WTC11 (cell line): ENCODE measurements around the gene TBL1X. TPM values are rescaled to one million over a fixed set of nuclear protein-coding genes. Genes with fewer than 3 reads are reported as not detected.

Source experiments
- ATAC-seq: fragments of 200-7000 bp; cut with Tn5 transposase; 2 replicates; pipeline ENCODE4 v1.10.0; 2021; ENCODE audit warnings: mild to moderate bottlenecking, moderate library complexity
- CTCF ChIA-PET: fragments of 300-600 bp; sonication (Branson Sonifier 250); formaldehyde crosslinking; loops from one replicate; lab custom pipeline; 2021; ENCODE audit warnings: antibody characterized with exemption; lab: Charles Lee
- POLR2A ChIA-PET: fragments of 350-600 bp; sonication (Branson Sonifier 250); formaldehyde crosslinking; loops from one replicate; lab custom pipeline; 2021; ENCODE audit warnings: antibody characterized with exemption; lab: Charles Lee
- DNase-seq: peaks from one replicate; pipeline ENCODE4 v3.0.0; 2021; ENCODE audit warnings: low spot score
- H3K27ac Mint-ChIP-seq: 2 replicates; pipeline ENCODE4 v1.8.0; 2021; ENCODE audit warnings: mixed read lengths
- H3K27me3 Mint-ChIP-seq: 2 replicates; pipeline ENCODE4 v1.8.0; 2021; ENCODE audit warnings: low read depth, mild to moderate bottlenecking, moderate library complexity, mixed read lengths
- H3K36me3 Mint-ChIP-seq: 2 replicates; pipeline ENCODE4 v1.8.0; 2021; ENCODE audit warnings: mixed read lengths
- H3K4me1 Mint-ChIP-seq: 2 replicates; pipeline ENCODE4 v1.8.0; 2022; ENCODE audit warnings: mixed read lengths
- H3K4me3 Mint-ChIP-seq: 2 replicates; pipeline ENCODE4 v1.8.0; 2021; ENCODE audit warnings: mild to moderate bottlenecking, moderate library complexity, mixed read lengths
- H3K9me3 Mint-ChIP-seq: 2 replicates; pipeline ENCODE4 v1.8.0; 2021; ENCODE audit warnings: mixed read lengths
- CBFB ChIP-seq: sonication (generic); formaldehyde crosslinking; IDR thresholded peaks from 2 replicates; pipeline ENCODE4 v1.8.1; 2022; ENCODE audit warnings: mild to moderate bottlenecking, low read depth, missing genetic modification reagents
- HMGA2 ChIP-seq: fragments of 250-450 bp; sonication (Bioruptor Pico); IDR thresholded peaks from 2 replicates; pipeline ENCODE4 v1.4.0; 2021; ENCODE audit warnings: mild to moderate bottlenecking, moderate library complexity
- MXD4 ChIP-seq: fragments of 250-450 bp; sonication (Bioruptor Pico); IDR thresholded peaks from 2 replicates; pipeline ENCODE4 v1.8.0; 2021; ENCODE audit warnings: mild to moderate bottlenecking, moderate library complexity, borderline replicate concordance
- NFE2L1 ChIP-seq: sonication (generic); formaldehyde crosslinking; IDR thresholded peaks from 2 replicates; pipeline ENCODE4 v1.8.1; 2023; ENCODE audit warnings: missing genetic modification reagents
- NFYB ChIP-seq: sonication (generic); formaldehyde crosslinking; conservative IDR thresholded peaks from 2 replicates; pipeline ENCODE4 v1.8.0; 2022; ENCODE audit warnings: low read depth, missing genetic modification reagents
- RELA ChIP-seq: sonication (generic); formaldehyde crosslinking; IDR thresholded peaks from 2 replicates; pipeline ENCODE4 v1.8.1; 2022; ENCODE audit warnings: missing genetic modification reagents, mild to moderate bottlenecking, borderline replicate concordance
- TEAD1 ChIP-seq: sonication (generic); formaldehyde crosslinking; IDR thresholded peaks from 2 replicates; pipeline ENCODE4 v1.8.0; 2022; ENCODE audit warnings: mild to moderate bottlenecking, missing genetic modification reagents
- ZNF416 ChIP-seq: fragments of 250-450 bp; sonication (Bioruptor Pico); IDR thresholded peaks from 2 replicates; pipeline ENCODE4 v1.9.0; 2021; ENCODE audit warnings: mild to moderate bottlenecking, inconsistent platforms
- ZNF423 ChIP-seq: fragments of 250-450 bp; sonication (Bioruptor Pico); IDR thresholded peaks from 2 replicates; pipeline ENCODE4 v2.1.2; 2022; ENCODE audit warnings: mild to moderate bottlenecking, moderate library complexity
- ZNF512 ChIP-seq: sonication (generic); formaldehyde crosslinking; IDR thresholded peaks from 2 replicates; pipeline ENCODE4 v1.8.1; 2022; ENCODE audit warnings: missing genetic modification reagents, borderline replicate concordance
- ZNF671 ChIP-seq: fragments of 250-450 bp; sonication (Bioruptor Pico); IDR thresholded peaks from 2 replicates; pipeline ENCODE4 v1.8.0; 2021; ENCODE audit warnings: mild to moderate bottlenecking
- total RNA-seq: library from RNA; stranded (reverse); gene quantifications from 3 replicates; pipeline ENCODE4 v1.2.3, GENCODE V29; 2021
- TF ChIP-seq, protein P1 (sequence below): fragments of 250-450 bp; sonication (Bioruptor Pico); conservative IDR thresholded peaks from 2 replicates; pipeline ENCODE4 v1.9.0; 2021; ENCODE audit warnings: mild to moderate bottlenecking
- TF ChIP-seq, protein P2 (sequence below): sonication (generic); formaldehyde crosslinking; IDR thresholded peaks from 2 replicates; pipeline ENCODE4 v1.8.1; 2023; ENCODE audit warnings: mild to moderate bottlenecking, moderate library complexity, missing genetic modification reagents
- TF ChIP-seq, protein P3 (sequence below): fragments of 250-450 bp; sonication (Bioruptor Pico); IDR thresholded peaks from 2 replicates; pipeline ENCODE4 v1.9.0; 2021; ENCODE audit warnings: mild to moderate bottlenecking, borderline replicate concordance
- TF ChIP-seq, protein P4 (sequence below): sonication (generic); formaldehyde crosslinking; IDR thresholded peaks from 2 replicates; pipeline ENCODE4 v1.8.0; 2023; ENCODE audit warnings: mild to moderate bottlenecking, missing genetic modification reagents
- TF ChIP-seq, protein P5 (sequence below): sonication (generic); formaldehyde crosslinking; conservative IDR thresholded peaks from 2 replicates; pipeline ENCODE4 v1.8.1; 2023; ENCODE audit warnings: mild to moderate bottlenecking, low read depth, missing genetic modification reagents, moderate library complexity

Gene TBL1X
- total RNA-seq, 1 experiment from 2014 or later: 27.7 TPM

DNA sequence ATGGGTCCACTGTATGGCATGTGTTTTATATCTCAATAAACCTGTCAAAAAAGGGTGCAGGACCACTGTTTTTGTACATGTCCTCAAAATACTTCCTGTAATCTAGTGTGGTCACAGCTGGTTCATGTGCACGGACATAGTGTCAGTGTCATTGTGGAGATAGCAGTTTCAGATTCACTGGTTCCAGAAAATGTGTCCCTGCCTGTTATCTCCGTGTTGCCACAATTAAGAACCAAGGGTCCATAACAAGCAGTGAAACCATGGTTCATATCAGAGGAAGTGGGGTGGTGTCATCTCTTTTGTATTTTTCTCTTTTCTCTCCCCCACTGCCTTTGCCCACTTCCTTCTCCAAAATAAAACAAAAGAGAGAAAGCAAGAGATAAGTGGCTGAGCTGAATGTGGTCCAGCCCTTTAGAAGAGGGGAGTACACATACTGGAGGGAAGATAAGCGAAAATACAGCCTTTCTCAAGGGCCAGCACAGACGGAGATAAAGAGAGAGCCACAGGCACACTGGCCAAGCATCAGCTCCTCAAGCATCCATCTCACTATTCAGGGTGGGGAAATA is 51.2 kb downstream of the TBL1X start (continued):
- TF ChIP-seq, protein P1, sequence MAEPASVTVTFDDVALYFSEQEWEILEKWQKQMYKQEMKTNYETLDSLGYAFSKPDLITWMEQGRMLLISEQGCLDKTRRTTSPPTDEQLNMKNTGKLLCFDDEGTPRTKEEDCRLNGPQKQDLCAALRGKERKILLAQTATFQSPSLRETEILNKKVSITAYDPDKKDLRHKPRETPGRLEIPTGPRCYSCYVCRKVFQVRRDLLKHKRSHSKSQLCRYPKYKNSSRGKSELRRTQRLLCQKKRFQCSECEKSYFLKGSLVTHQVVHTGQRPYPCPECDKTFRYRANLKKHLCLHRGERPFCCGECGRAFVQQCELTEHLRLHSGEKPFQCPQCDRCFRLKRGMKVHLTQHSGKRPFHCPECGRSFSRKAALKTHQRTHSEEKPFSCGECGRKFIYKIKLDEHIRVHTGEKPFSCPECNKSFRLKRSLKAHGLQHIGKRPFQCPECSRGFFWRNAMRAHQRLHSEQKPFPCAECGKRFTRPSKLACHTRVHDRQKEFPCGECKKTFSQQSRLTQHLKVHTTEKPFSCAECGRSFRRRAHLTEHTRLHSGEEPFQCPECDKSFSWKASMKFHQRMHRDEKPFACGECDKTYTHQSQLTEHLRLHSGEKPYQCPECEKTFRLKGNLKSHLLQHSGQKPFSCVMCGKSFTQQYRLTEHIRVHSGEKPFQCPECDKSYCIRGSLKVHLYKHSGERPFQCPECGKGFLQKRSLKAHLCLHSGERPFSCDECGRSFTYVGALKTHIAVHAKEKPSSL (CRISPR knock-in tag): no peak
- TF ChIP-seq, all 79 proteins: peak for 0

DNA sequence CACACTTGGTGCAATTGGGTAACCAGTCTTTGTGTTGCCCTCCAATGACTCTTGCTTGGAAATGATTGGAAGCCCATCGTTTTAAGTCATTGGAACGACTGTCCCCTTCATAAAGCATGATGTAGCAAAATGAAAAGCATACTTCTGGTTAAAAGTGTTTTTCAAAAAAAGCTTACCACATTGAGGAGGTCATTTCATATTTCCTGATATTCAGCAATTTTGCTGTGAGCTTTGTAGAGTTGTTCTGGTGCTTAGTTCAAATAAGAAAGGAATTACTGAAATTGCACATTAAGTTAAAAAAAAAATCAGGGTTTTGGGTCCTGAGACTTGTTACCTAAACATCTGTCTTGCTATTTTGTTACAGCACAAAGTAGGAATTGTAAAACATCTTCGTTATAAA is 51.8 kb downstream of the TBL1X start:
- ATAC-seq: no peak
- ChIA-PET POLR2A (no interaction called here), CTCF (no interaction called here)
- DNase-seq: no peak
- Mint-ChIP-seq H3K9me3 (no peaks in the 10 kb centered on the region), H3K27ac (no peak overlapping the region), H3K4me1 (peaks cover 39% of the 10 kb centered on the region), H3K4me3 (no peak overlapping the region), H3K36me3 (peaks cover 4% of the 10 kb centered on the region), H3K27me3 (no peaks in the 10 kb centered on the region)
- TF ChIP-seq ZNF512 (CRISPR knock-in tag): no peak
- TF ChIP-seq, protein P2, sequence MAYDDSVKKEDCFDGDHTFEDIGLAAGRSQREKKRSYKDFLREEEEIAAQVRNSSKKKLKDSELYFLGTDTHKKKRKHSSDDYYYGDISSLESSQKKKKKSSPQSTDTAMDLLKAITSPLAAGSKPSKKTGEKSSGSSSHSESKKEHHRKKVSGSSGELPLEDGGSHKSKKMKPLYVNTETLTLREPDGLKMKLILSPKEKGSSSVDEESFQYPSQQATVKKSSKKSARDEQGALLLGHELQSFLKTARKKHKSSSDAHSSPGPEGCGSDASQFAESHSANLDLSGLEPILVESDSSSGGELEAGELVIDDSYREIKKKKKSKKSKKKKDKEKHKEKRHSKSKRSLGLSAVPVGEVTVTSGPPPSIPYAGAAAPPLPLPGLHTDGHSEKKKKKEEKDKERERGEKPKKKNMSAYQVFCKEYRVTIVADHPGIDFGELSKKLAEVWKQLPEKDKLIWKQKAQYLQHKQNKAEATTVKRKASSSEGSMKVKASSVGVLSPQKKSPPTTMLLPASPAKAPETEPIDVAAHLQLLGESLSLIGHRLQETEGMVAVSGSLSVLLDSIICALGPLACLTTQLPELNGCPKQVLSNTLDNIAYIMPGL (CRISPR knock-in tag): no peak
- no peak for TF ChIP-seq ZNF423 (CRISPR knock-in tag)
- TF ChIP-seq, protein P3, sequence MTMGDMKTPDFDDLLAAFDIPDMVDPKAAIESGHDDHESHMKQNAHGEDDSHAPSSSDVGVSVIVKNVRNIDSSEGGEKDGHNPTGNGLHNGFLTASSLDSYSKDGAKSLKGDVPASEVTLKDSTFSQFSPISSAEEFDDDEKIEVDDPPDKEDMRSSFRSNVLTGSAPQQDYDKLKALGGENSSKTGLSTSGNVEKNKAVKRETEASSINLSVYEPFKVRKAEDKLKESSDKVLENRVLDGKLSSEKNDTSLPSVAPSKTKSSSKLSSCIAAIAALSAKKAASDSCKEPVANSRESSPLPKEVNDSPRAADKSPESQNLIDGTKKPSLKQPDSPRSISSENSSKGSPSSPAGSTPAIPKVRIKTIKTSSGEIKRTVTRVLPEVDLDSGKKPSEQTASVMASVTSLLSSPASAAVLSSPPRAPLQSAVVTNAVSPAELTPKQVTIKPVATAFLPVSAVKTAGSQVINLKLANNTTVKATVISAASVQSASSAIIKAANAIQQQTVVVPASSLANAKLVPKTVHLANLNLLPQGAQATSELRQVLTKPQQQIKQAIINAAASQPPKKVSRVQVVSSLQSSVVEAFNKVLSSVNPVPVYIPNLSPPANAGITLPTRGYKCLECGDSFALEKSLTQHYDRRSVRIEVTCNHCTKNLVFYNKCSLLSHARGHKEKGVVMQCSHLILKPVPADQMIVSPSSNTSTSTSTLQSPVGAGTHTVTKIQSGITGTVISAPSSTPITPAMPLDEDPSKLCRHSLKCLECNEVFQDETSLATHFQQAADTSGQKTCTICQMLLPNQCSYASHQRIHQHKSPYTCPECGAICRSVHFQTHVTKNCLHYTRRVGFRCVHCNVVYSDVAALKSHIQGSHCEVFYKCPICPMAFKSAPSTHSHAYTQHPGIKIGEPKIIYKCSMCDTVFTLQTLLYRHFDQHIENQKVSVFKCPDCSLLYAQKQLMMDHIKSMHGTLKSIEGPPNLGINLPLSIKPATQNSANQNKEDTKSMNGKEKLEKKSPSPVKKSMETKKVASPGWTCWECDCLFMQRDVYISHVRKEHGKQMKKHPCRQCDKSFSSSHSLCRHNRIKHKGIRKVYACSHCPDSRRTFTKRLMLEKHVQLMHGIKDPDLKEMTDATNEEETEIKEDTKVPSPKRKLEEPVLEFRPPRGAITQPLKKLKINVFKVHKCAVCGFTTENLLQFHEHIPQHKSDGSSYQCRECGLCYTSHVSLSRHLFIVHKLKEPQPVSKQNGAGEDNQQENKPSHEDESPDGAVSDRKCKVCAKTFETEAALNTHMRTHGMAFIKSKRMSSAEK (CRISPR knock-in tag): no peak
- no peak for TF ChIP-seq CBFB (CRISPR knock-in tag)

GRCh38 chrX:9518051-9518450 is 53.2 kb downstream of the TBL1X start:
- Mint-ChIP-seq H3K27me3 (no peaks in the 10 kb centered on the region), H3K36me3 (peaks cover 4% of the 10 kb centered on the region), H3K9me3 (no peaks in the 10 kb centered on the region), H3K4me1 (peaks cover 43% of the 10 kb centered on the region), H3K4me3 (no peak overlapping the region), H3K27ac (no peak overlapping the region)
- POLR2A ChIA-PET: interaction anchor here (0.6 kb wide), 1 partner anchor 275 kb away, joined by 6 read pairs; no protein-coding TSS in a partner anchor
- CTCF ChIA-PET: interaction anchor here (1.0 kb wide), 1 partner anchor 56 kb away, joined by 3 read pairs; no protein-coding TSS in a partner anchor
- ATAC-seq (no peak), DNase-seq (no peak)
- TF ChIP-seq ZNF416 (CRISPR knock-in tag) (no peak), ZNF671 (no peak), NFE2L1 (CRISPR knock-in tag) (no peak), TEAD1 (CRISPR knock-in tag) (no peak), RELA (CRISPR knock-in tag) (no peak), NFYB (no peak), HMGA2 (no peak), MXD4 (no peak)
- TF ChIP-seq, protein P4, sequence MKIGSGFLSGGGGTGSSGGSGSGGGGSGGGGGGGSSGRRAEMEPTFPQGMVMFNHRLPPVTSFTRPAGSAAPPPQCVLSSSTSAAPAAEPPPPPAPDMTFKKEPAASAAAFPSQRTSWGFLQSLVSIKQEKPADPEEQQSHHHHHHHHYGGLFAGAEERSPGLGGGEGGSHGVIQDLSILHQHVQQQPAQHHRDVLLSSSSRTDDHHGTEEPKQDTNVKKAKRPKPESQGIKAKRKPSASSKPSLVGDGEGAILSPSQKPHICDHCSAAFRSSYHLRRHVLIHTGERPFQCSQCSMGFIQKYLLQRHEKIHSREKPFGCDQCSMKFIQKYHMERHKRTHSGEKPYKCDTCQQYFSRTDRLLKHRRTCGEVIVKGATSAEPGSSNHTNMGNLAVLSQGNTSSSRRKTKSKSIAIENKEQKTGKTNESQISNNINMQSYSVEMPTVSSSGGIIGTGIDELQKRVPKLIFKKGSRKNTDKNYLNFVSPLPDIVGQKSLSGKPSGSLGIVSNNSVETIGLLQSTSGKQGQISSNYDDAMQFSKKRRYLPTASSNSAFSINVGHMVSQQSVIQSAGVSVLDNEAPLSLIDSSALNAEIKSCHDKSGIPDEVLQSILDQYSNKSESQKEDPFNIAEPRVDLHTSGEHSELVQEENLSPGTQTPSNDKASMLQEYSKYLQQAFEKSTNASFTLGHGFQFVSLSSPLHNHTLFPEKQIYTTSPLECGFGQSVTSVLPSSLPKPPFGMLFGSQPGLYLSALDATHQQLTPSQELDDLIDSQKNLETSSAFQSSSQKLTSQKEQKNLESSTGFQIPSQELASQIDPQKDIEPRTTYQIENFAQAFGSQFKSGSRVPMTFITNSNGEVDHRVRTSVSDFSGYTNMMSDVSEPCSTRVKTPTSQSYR (CRISPR knock-in tag): no peak
- TF ChIP-seq, protein P5, sequence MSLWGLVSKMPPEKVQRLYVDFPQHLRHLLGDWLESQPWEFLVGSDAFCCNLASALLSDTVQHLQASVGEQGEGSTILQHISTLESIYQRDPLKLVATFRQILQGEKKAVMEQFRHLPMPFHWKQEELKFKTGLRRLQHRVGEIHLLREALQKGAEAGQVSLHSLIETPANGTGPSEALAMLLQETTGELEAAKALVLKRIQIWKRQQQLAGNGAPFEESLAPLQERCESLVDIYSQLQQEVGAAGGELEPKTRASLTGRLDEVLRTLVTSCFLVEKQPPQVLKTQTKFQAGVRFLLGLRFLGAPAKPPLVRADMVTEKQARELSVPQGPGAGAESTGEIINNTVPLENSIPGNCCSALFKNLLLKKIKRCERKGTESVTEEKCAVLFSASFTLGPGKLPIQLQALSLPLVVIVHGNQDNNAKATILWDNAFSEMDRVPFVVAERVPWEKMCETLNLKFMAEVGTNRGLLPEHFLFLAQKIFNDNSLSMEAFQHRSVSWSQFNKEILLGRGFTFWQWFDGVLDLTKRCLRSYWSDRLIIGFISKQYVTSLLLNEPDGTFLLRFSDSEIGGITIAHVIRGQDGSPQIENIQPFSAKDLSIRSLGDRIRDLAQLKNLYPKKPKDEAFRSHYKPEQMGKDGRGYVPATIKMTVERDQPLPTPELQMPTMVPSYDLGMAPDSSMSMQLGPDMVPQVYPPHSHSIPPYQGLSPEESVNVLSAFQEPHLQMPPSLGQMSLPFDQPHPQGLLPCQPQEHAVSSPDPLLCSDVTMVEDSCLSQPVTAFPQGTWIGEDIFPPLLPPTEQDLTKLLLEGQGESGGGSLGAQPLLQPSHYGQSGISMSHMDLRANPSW (CRISPR knock-in tag): no peak
